ENCODE measurements around the gene IGSF1.

DNA sequence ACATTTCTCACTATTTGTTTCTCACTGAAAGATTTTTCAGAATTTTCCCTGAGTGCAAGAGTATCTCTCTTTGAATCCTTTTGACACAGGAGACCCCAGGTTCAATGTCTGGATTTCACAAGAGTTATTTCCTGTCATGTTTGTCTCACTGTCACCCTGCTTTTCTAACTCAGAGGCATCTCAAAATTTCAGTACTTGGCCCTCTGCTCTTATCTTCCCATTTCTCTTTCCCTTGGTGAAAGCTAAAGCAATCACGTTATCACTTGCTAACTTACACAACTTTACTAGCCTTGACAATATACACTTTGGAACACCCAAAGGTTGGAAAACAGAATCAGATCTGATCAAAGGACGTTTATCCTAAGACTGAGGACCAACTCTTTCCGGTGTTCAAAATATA, 17.3 kb downstream of the IGSF1 start:
- TF ChIP-seq POLR2A (IDR thresholded peaks at IDR 0.05), result no peak
- no peak for TF ChIP-seq CTCF (IDR thresholded peaks at IDR 0.05)
- no peak for TF ChIP-seq EP300 (IDR thresholded peaks at IDR 0.05)
